GM21723 (cell line): ENCODE measurements around the gene CCDC201.

Experiments
- ATAC-seq: cut with Tn5 transposase; IDR thresholded peaks from one replicate; pipeline ENCODE4 v1.9.1; 2021; ENCODE audit warnings: mild to moderate bottlenecking, moderate library complexity; ENCODE audit not compliant: unreplicated experiment

Gene CCDC201

DNA sequence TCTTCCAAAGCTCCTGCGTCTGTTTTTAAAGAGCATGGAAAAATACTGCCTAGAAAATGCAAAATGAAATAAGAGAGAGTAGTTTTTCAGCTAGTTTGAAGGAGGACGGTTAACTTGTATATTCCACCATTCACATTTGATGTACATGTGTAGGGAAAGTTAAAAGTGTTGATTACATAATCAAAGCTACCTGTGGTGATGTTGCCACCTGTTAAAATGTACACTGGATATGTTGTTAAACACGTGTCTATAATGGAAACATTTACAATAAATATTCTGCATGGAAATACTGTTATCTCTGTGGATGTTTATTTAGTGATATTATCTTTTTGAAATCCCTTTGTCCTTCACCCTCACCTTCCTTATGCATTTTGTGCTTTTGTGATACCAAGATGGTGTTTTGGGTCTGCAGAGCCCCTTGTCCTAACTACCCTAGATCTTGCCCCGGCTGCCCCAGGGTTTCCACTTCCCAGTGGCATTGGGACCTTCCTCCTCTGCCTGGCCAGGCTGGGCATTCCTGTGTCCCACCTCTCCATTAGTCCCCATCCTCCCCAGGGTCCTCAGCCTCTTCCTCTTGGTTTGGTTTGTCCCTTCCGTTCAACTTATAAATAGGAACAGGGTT lies 20.6 kb upstream of the CCDC201 start:
- no peak for ATAC-seq

GRCh38 chr7:45892407-45893035 lies 19.6 kb upstream of the CCDC201 start:
- no peak for ATAC-seq

DNA sequence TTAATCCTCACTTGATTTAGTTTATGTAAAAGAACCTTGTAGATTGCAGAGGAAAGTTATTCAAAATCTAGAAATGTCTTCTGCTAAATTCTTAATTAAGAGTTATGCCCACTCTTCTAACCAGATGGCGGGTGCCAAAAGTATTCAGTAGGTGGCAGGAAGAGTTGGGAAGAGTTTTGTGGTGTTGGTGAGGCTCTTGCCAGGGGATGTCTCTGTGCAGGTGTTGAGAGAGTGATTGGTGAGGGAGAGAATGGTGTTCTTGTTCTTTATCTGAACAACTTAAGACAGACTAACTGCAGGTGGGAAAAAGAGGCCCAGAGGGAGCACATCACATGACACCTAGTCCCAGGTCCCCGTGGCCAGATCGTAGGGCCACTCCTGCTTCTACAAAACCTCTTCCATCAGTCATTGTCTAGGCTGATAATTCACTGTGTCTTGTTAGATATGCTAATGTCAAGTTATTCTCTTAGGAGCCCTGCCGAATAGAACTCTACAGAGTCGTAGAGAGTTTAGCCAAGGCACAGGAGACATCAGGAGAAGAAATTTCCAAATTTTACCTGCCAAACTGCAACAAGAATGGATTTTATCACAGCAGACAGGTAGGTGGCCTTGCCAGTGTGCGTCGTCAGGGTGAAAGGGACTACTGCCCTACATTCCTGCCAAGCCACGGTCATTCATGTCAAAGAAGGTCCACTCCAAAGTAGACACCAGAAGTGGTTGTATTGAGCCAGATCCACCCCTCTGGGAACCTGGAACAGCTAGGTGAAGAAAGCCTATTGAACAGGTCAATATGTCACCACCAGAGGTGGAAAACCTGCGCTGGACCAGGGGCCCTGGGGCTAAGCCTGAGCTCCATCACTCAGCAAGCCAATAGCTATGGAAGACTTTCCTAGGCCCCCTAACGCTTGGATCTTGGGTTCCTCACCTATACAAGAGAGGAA lies 18.9 kb upstream of the CCDC201 start:
- ATAC-seq: no peak

DNA sequence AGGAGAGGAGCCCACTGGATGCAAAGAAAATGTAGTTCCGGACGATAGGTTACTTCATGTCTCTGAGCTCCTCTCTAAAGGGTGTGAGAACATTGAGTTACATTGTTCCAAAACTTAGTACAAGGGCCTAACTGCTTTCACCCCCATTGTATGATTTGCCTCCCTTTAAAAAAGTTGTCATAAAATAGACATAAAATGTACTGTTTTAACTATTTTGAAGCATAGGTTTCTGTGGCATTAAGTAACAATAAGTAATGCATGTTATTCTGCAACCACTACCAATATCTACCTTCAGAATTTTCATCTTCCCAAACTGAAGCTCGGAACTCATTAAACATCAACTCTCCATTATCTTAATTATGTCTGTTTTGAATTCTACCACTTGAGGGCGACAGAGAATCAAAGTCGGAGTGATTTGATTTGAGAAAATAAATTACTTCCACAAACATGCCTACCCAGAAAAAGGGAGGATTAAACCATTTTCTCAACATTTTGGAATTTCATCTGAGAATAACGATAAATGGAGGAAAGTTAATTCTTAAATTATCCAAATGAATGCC lies 18.1 kb upstream of the CCDC201 start:
- no peak for ATAC-seq

DNA sequence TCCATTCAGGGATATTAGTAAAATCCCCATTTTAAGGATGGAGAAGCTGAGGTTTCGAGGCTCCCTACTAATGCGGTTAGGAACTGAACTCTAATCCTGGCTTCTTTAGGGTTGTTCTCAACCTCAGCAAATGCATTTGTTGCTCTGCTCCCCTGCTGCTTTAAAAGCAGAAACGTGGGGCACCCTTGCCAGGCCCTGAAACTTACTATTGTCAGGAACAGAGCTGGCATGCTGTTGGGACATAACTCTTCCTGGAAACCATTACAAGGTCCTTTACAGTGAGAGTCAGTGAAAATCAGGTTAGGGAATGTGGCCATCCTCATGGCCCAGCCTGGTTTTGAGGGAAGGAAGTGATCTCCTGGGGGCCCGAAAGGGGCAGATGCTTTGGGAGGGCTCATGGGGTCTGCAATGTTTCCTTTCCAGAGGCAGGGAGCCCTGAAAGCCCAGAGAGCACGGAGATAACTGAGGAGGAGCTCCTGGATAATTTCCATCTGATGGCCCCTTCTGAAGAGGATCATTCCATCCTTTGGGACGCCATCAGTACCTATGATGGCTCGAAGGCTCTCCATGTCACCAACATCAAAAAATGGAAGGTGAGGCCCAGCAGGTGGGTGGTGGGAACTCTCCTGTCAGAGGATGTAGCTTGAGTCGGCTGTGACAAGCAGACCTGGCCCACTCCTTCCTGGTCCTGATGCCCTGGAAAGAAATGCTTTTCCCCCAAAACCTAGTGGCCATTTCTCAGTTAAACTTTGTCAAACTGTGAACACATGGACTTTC lies 17.4 kb upstream of the CCDC201 start:
- no peak for ATAC-seq

- ATAC-seq: no peak
Observed at GRCh38 chr7:45889367-45890067, 16.6 kb upstream of the CCDC201 start.

DNA sequence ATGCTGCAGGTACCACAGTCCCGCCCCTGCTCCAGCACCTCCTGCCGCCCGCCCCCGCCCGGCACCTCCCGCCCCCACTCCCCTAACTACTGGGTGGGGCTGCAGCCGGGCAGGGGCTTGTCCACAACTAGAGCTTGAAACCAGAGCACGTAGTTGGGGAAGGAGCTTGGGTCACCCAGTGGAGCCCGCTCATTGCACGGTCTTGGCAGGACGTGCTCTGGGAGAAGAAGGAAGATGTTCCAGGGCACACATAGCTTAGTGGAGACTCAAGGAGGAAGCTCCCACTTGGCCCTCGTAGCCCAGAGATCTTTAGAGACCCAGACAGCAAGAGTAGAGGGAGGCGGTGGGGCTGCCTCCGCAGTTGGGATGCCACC lies 16.1 kb upstream of the CCDC201 start:
- no peak for ATAC-seq

- ATAC-seq: no peak
Observed at GRCh38 chr7:45888185-45888992, 15.5 kb upstream of the CCDC201 start, which contains the start of gene IGFBP1. Gene IGFBP1 (plus strand): TSS chr7:45888488. CDS start chr7:45888653, 165 bp downstream.

GRCh38 chr7:45886931-45887667 lies 14.2 kb upstream of the CCDC201 start:
- ATAC-seq: no peak

- no peak for ATAC-seq
Observed at GRCh38 chr7:45885264-45885882, 12.5 kb upstream of the CCDC201 start.

DNA sequence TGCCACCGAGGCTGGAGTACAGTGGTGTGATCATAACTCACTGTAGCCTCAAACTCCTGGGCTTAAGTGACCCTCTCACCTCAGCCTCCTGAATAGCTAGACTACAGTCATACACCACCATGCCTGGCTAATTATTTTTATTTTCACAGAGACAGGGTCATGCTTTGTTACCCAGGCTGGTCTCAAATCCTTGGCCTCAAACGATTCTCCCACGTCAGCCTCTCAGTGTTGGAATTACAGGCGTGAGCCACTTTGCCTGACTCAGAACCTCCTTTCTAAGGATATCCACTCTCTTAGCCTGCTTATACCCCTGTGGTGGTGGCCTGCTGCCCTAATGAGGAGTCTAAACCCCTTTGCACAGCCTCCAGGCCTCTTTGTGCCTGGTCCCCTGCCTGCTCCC lies 11.3 kb upstream of the CCDC201 start:
- ATAC-seq: no peak

DNA sequence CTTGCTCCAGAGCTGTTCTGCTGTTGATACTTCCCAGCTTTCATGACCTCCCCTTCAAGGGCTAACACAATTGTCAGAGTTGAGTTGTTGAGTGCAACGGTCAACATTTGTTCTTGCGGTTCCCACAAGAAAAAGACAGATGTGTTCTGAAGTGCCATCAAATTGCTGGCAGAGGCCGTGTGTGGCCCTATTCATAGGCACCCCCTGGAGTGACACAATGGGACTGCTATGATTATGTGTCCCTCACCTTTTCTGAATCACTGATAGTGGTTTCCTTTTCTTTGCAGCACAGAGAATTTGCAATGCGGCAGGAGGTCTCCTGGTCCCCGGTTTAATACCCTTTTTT lies 9.6 kb upstream of the CCDC201 start:
- no peak for ATAC-seq

- ATAC-seq: no peak
Observed at GRCh38 chr7:45881759-45882464, 9.0 kb upstream of the CCDC201 start.

GRCh38 chr7:45881280-45881758 lies 8.4 kb upstream of the CCDC201 start:
- no peak for ATAC-seq

- no peak for ATAC-seq
Observed at GRCh38 chr7:45880433-45880860, 7.6 kb upstream of the CCDC201 start.

GRCh38 chr7:45878457-45879144 lies 5.7 kb upstream of the CCDC201 start:
- no peak for ATAC-seq

- ATAC-seq: no peak
Observed at GRCh38 chr7:45876519-45876918, 3.6 kb upstream of the CCDC201 start.
